Tibial nerve (tissue), 3 donors: ENCODE results near the gene ADAMTS8.

Experiments
- CTCF ChIP-seq, 5 experiments: fragments of 200-600 bp in 3 of 5; fragments of 450-650 bp in 2 of 5; sonication (generic) in 3 of 5; IDR thresholded peaks; one replicate each; pipeline ENCODE4 v1.5.1; 2016 to 2019; ENCODE audit warnings: antibody characterized with exemption in 5 of 5, mild to moderate bottlenecking in 3 of 5, moderate library complexity in 2 of 5
- POLR2A ChIP-seq, 2 donors: fragments of 450-650 bp; IDR thresholded peaks; one replicate each; pipeline ENCODE4 v1.6.1; 2017; ENCODE audit warnings: antibody characterized with exemption in 2 of 2, mild to moderate bottlenecking in 2 of 2, moderate library complexity in 2 of 2

GRCh38 chr11:130473795-130474377, 45.5 kb upstream of the ADAMTS8 start:
- TF ChIP-seq CTCF (IDR thresholded peaks at IDR 0.05) (no peak), POLR2A (IDR thresholded peaks at IDR 0.05) (no peak)
